ENCODE measurements around the gene NUP210L.
"Not testable (repeated sequence)": the region's sequence is repeated elsewhere in the genome, so short reads cannot be mapped to it uniquely, and the experiment has no call there.

Gene NUP210L

DNA sequence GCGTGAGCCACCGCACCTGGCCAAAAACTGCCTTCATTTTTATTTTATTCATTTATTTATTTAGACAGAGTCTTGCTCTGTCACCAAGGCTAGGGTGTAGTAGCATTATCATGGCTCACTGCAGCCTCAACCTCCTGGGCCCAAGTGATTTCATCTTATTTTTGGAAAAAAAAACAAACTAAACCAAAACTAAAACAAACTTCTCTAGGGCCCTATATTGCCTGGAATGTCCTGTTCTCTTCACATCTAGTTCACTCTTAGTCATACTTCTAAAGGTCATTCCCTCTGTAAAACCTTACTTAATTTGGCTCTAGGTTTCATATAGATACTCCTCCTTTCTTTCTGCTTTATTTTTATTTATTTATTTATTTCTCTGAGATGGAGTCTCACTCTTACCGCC is 148.7 kb downstream of the NUP210L start:
- no peak for DNase-seq (ENCODE audit: extremely low spot score)
- no peak for TF ChIP-seq CTCF (IDR thresholded peaks at IDR 0.05; ENCODE audit: control extremely low read depth, extremely low read depth, low read depth, missing control alignments)
- ChIA-PET POLR2A (no interaction called here), CTCF (no interaction called here)

DNA sequence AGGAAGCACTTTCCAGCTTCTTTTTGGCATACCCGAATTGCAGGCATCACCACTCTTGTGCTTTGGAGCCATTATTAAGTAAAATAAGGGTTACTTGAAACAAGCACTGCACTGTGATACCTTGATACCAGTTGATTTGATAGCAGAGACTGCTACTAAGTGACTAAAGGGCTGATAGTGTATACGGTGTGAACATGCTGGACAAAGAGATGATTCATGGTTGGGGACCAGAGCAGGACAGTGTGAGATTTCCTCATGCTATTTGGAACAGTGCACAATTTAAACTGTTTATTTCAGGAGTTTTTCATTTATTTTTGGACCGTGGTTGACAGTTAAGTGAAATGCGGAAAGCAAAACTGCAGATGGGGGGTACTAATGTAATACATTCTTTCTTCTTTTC is 154.5 kb downstream of the NUP210L start:
- DNase-seq (ENCODE audit: extremely low spot score), result no peak
- ChIA-PET CTCF (interaction anchor here (1.4 kb wide), 1 partner anchor 8 kb away, joined by 4 read pairs; no protein-coding TSS in a partner anchor), POLR2A (interaction anchor here (1.5 kb wide), 1 partner anchor 10 kb away, joined by 5 read pairs; the partner anchor contains the start of gene RPS27)
- TF ChIP-seq CTCF (IDR thresholded peaks at IDR 0.05; ENCODE audit: control extremely low read depth, extremely low read depth, low read depth, missing control alignments), result no peak

DNA sequence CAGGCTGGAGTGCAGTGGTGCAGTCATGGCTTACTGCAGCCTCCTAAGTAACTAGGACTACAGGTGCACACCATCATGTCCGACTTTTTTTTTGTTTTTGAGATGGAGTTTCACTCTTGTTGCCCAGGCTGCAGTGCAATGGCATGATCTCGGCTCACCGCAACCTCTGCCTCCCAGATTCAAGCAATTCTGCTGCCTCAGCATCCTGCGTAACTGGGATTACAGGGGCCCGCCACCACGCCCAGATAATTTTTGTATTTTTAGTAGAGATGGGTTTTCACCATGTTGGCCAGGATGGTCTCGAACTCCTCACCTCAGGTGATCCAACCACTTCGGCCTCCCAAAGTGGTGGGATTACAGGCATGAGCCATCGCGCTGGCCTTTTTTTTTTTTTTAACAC is 158.0 kb downstream of the NUP210L start:
- DNase-seq (ENCODE audit: extremely low spot score), result not testable (repeated sequence)
- CTCF ChIA-PET, result interaction anchor here (0.7 kb wide), 1 partner anchor 224 kb away, joined by 3 read pairs; no protein-coding TSS in a partner anchor
- POLR2A ChIA-PET, result interaction anchor here (0.6 to 0.7 kb wide), 3 partner anchors 115 to 399 kb away, joined by 3 to 5 read pairs (median 5); no protein-coding TSS in a partner anchor

GRCh38 chr1:153995640-153996039 is 159.2 kb downstream of the NUP210L start:
- POLR2A ChIA-PET, result no interaction called here
- TF ChIP-seq CTCF (IDR thresholded peaks at IDR 0.05; ENCODE audit: control extremely low read depth, extremely low read depth, low read depth, missing control alignments), result no peak
- CTCF ChIA-PET, result interaction anchor here (1.0 to 1.8 kb wide), 3 partner anchors 9 to 317 kb away, joined by 3 to 8 read pairs (median 3); partner anchors contain the start of genes NPR1 and RAB13
- no peak for DNase-seq (ENCODE audit: extremely low spot score)

GRCh38 chr1:153995202-153995601 is 159.7 kb downstream of the NUP210L start:
- ChIA-PET POLR2A (interaction anchor here (0.7 kb wide), 1 partner anchor 204 kb away, joined by 5 read pairs; no protein-coding TSS in a partner anchor), CTCF (interaction anchor here (1.0 to 1.8 kb wide), 3 partner anchors 9 to 316 kb away, joined by 3 to 8 read pairs (median 3); partner anchors contain the start of genes NPR1 and RAB13)
- TF ChIP-seq CTCF (IDR thresholded peaks at IDR 0.05; ENCODE audit: control extremely low read depth, extremely low read depth, low read depth, missing control alignments), result no peak
- no peak for DNase-seq (ENCODE audit: extremely low spot score)

DNA sequence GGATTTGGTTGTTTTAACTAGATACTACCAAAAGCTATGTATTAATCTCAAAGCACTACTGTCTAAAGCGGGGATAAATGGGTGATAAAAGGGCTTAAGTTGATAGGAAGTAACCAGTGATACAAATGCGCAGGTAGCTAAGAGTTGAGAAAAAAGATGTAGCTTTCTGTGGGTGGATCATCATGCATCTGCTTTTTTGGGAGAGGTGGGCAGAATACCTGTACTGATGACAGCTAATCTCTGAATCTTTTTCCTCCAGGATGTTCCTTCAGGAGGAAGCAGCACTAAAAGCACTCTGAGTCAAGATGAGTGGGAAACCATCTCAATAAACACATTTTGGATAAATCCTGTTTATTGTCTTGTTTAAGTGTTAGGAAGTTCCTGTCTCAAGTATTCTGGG is 163.1 kb downstream of the NUP210L start:
- no peak for DNase-seq (ENCODE audit: extremely low spot score)
- TF ChIP-seq CTCF (IDR thresholded peaks at IDR 0.05; ENCODE audit: control extremely low read depth, extremely low read depth, low read depth, missing control alignments), result no peak
- ChIA-PET POLR2A (interaction anchor here (0.7 to 2.3 kb wide), 6 partner anchors 21 to 342 kb away, joined by 3 to 25 read pairs (median 4); partner anchors contain the start of genes CREB3L4 and CRTC2), CTCF (interaction anchor here (1.3 to 2.4 kb wide), 3 partner anchors 9 to 45 kb away, joined by 3 to 9 read pairs (median 4); partner anchors contain the start of genes DENND4B and JTB)

DNA sequence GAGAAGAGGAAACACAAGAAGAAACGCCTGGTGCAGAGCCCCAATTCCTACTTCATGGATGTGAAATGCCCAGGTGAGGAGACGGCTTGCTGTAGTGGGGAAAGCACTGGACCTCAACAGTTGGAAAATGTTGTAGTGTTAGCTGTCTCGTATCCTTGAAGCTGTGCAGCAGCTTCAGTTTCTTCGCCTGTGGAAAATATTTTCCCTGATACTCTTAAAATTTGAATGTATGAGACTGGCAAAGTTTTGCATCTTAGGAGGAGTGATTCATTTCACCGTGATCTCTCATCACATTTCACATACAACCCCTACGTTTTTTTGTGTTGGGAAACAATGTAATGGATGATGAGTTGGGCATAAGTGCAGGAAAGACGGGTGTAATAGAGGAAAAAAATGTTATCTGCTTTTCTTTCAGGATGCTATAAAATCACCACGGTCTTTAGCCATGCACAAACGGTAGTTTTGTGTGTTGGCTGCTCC is 163.7 kb downstream of the NUP210L start:
- POLR2A ChIA-PET, result interaction anchor here (0.7 to 2.3 kb wide), 10 partner anchors 14 to 456 kb away, joined by 3 to 25 read pairs (median 5); partner anchors contain the start of genes CREB3L4, CRTC2, JTB and S100A6
- no peak for DNase-seq (ENCODE audit: extremely low spot score)
- CTCF ChIA-PET, result interaction anchor here (1.3 to 2.4 kb wide), 2 partner anchors 13 to 44 kb away, joined by 3 to 9 read pairs; partner anchors contain the start of genes DENND4B and JTB
- no peak for TF ChIP-seq CTCF (IDR thresholded peaks at IDR 0.05; ENCODE audit: control extremely low read depth, extremely low read depth, low read depth, missing control alignments)
